HG03442 (cell line): Measurements from ENCODE around the gene HEMGN.
A peak's percentile ranks its signal among the peaks of the same experiment; 100 is the strongest.
"Not testable (repeated sequence)": the region's sequence is repeated elsewhere in the genome, so short reads cannot be mapped to it uniquely, and the experiment has no call there.

Source experiments
- ATAC-seq: cut with Tn5 transposase; IDR thresholded peaks from one replicate; pipeline ENCODE4 v1.9.1; 2021; ENCODE audit warnings: mild to moderate bottlenecking, moderate library complexity; ENCODE audit not compliant: unreplicated experiment

The HEMGN gene

GRCh38 chr9:97966493-97966892 lies 28.5 kb upstream of the HEMGN start:
- ATAC-seq: no peak

GRCh38 chr9:97964901-97965300 lies 26.9 kb upstream of the HEMGN start:
- ATAC-seq: no peak

GRCh38 chr9:97963232-97963631 lies 25.3 kb upstream of the HEMGN start:
- no peak for ATAC-seq

GRCh38 chr9:97962575-97962974 lies 24.6 kb upstream of the HEMGN start:
- ATAC-seq: no peak

- no peak for ATAC-seq
These were observed 24.2 kb upstream of the HEMGN start for GRCh38 chr9:97962136-97962535.

GRCh38 chr9:97961361-97961760 lies 23.4 kb upstream of the HEMGN start:
- no peak for ATAC-seq

- not testable (repeated sequence) for ATAC-seq
These were observed 22.8 kb upstream of the HEMGN start for GRCh38 chr9:97960678-97961328.

GRCh38 chr9:97959585-97959984 lies 21.6 kb upstream of the HEMGN start:
- no peak for ATAC-seq

GRCh38 chr9:97958812-97959511 lies 21.0 kb upstream of the HEMGN start:
- ATAC-seq: no peak

- no peak for ATAC-seq
These were observed 18.4 kb upstream of the HEMGN start for GRCh38 chr9:97956331-97956730.

GRCh38 chr9:97954550-97954989 lies 16.6 kb upstream of the HEMGN start:
- ATAC-seq: peak; percentile 63

- ATAC-seq: not testable (repeated sequence)
These were observed 12.9 kb upstream of the HEMGN start for GRCh38 chr9:97950873-97951272.

GRCh38 chr9:97947094-97947493 lies 9.1 kb upstream of the HEMGN start:
- ATAC-seq: not testable (repeated sequence)

- not testable (repeated sequence) for ATAC-seq
These were observed 7.5 kb upstream of the HEMGN start for GRCh38 chr9:97945470-97945869.

GRCh38 chr9:97944612-97945011 lies 6.6 kb upstream of the HEMGN start:
- ATAC-seq: no peak

- no peak for ATAC-seq
These were observed 5.4 kb upstream of the HEMGN start for GRCh38 chr9:97943308-97943855.

- ATAC-seq: no peak
These were observed 3.4 kb upstream of the HEMGN start for GRCh38 chr9:97941323-97941722.

GRCh38 chr9:97940741-97941140 lies 2.8 kb upstream of the HEMGN start:
- no peak for ATAC-seq

GRCh38 chr9:97940233-97940632 lies 2.3 kb upstream of the HEMGN start:
- ATAC-seq: no peak

GRCh38 chr9:97936998-97937397 lies 974 bp downstream of the HEMGN start:
- ATAC-seq: no peak

- ATAC-seq: no peak
These were observed 2.7 kb downstream of the HEMGN start for GRCh38 chr9:97935276-97935675.
